Smooth muscle cell (in vitro differentiated cells): ENCODE measurements around the gene CORO7. TPM values are rescaled to one million over a fixed set of nuclear protein-coding genes. Genes with fewer than 3 reads are reported as not detected.

Experiments used
- DNase-seq: peaks from one replicate; lab custom pipeline; 2025; ENCODE audit not compliant: unreplicated experiment; lab: John Stamatoyannopoulos, UW
- H2AFZ ChIP-seq: fragments of 200-600 bp; sonication (generic); 2 replicates; pipeline ENCODE4 v1.6.0; 2016; ENCODE audit warnings: antibody characterized with exemption, low read depth, mild to moderate bottlenecking
- H3F3A ChIP-seq: fragments of 200-600 bp; sonication (generic); 2 replicates; pipeline ENCODE4 v1.6.0; 2017; ENCODE audit warnings: antibody characterized with exemption, low read depth
- H3K27ac ChIP-seq: fragments of 200-600 bp; sonication (generic); 2 replicates; pipeline ENCODE4 v1.5.1; 2016; ENCODE audit warnings: low read depth, mild to moderate bottlenecking
- H3K27me3 ChIP-seq: fragments of 200-600 bp; sonication (generic); 2 replicates; pipeline ENCODE4 v1.6.1; 2016; ENCODE audit warnings: low read depth, mild to moderate bottlenecking
- H3K36me3 ChIP-seq: fragments of 200-600 bp; sonication (generic); 2 replicates; pipeline ENCODE4 v1.5.1; 2016; ENCODE audit warnings: low read depth
- H3K4me1 ChIP-seq: fragments of 200-600 bp; sonication (generic); 2 replicates; pipeline ENCODE4 v1.5.1; 2016; ENCODE audit warnings: low read depth
- H3K4me2 ChIP-seq: fragments of 200-600 bp; sonication (generic); 2 replicates; pipeline ENCODE4 v1.6.0; 2016; ENCODE audit warnings: mild to moderate bottlenecking
- H3K4me3 ChIP-seq: fragments of 200-600 bp; sonication (generic); 2 replicates; pipeline ENCODE4 v1.5.1; 2016; ENCODE audit warnings: mild to moderate bottlenecking
- H3K79me2 ChIP-seq: fragments of 200-600 bp; sonication (generic); 2 replicates; pipeline ENCODE4 v1.6.0; 2016; ENCODE audit warnings: low read depth, mild to moderate bottlenecking
- H3K9ac ChIP-seq: fragments of 200-600 bp; sonication (generic); 2 replicates; pipeline ENCODE4 v1.6.0; 2016; ENCODE audit warnings: low read depth
- H3K9me3 ChIP-seq: fragments of 200-600 bp; sonication (generic); replicated peaks from 2 replicates; pipeline ENCODE4 v1.5.1; 2016; ENCODE audit warnings: low read depth
- H4K20me1 ChIP-seq: fragments of 200-600 bp; sonication (generic); 2 replicates; pipeline ENCODE4 v1.6.0; 2016; ENCODE audit warnings: low read depth
- CTCF ChIP-seq: fragments of 200-600 bp; sonication (generic); IDR thresholded peaks from 2 replicates; pipeline ENCODE4 v1.5.1; 2017; ENCODE audit warnings: borderline replicate concordance, mild to moderate bottlenecking, antibody characterized with exemption; ENCODE audit not compliant: insufficient read depth, poor library complexity, severe bottlenecking
- WGBS: methylation state at CpG from one replicate; pipeline ENCODE4 v1.1.7; 2016; ENCODE audit warnings: low lambda C conversion rate; 5-methylcytosine and 5-hydroxymethylcytosine counted together
- polyA plus RNA-seq: library from polyadenylated mRNA; unstranded; fragments of >200 nt; fragmentation: Nextera tagmentation; extraction: Ambion mirVana; gene quantifications from 2 replicates; pipeline ENCODE4 v1.2.1, GENCODE V29; 2016
- total RNA-seq: library from RNA; depleted of rRNA; stranded (reverse); fragments of >200 nt; gene quantifications from 2 replicates; pipeline ENCODE4 v1.2.3, GENCODE V29; 2014

Gene CORO7
- total and polyA plus RNA-seq, 2 experiments from 2014 or later = 6.7 to 12.7 TPM

- Histone ChIP-seq H3F3A (no peaks in the 10 kb centered on the region), H3K9me3 (no peaks in the 10 kb centered on the region), H3K4me3 (peak within 1 kb of the TSS; percentile 90), H2AFZ (peak within 1 kb of the TSS; percentile 91), H3K79me2 (peaks cover 43% of the 10 kb centered on the region), H3K27ac (peak within 1 kb of the TSS; percentile 63), H3K36me3 (no peaks in the 10 kb centered on the region), H3K27me3 (no peaks in the 10 kb centered on the region), H4K20me1 (peaks cover 42% of the 10 kb centered on the region), H3K4me2 (peak within 1 kb of the TSS; percentile 98), H3K9ac (peak within 1 kb of the TSS; percentile 73), H3K4me1 (peaks cover 43% of the 10 kb centered on the region)
- WGBS = under 1% methylated on average over 18 of the region's 115 CpGs
- peak; percentile 78 for DNase-seq
- no peak for TF ChIP-seq CTCF
These were observed 100.9 kb downstream of the CORO7 start, which contains the start of gene GLIS2 for GRCh38 chr16:4315186-4316107. Gene GLIS2 (plus strand): TSS chr16:4316067. CDS start chr16:4332281, 16,214 bp downstream.

- no peaks in the 10 kb centered on the region for H3K36me3 ChIP-seq
- H2AFZ ChIP-seq = peak overlapping the region; percentile 91
- no peak for DNase-seq
- H3F3A ChIP-seq = peaks cover under 1% of the 10 kb centered on the region
- H3K9me3 ChIP-seq = no peaks in the 10 kb centered on the region
- no peaks in the 10 kb centered on the region for H3K27me3 ChIP-seq
- peaks cover 35% of the 10 kb centered on the region for H3K79me2 ChIP-seq
- peaks cover 34% of the 10 kb centered on the region for H4K20me1 ChIP-seq
- H3K4me3 ChIP-seq = peak overlapping the region; percentile 90
- TF ChIP-seq CTCF = no peak
- H3K27ac ChIP-seq = peak overlapping the region; percentile 63
- 8% methylated on average over 33 of the region's 33 CpGs for WGBS
- peak overlapping the region; percentile 98 for H3K4me2 ChIP-seq
- H3K9ac ChIP-seq = peak overlapping the region; percentile 73
- peaks cover 40% of the 10 kb centered on the region for H3K4me1 ChIP-seq
These were observed 101.7 kb downstream of the CORO7 start for GRCh38 chr16:4314532-4315185.

- 22% methylated on average over 43 of the region's 43 CpGs for WGBS
- peak; percentile 71 for TF ChIP-seq CTCF
These were observed 102.5 kb downstream of the CORO7 start for GRCh38 chr16:4313563-4314531.

More at GRCh38 chr16:4313563-4314531, 102.5 kb downstream of the CORO7 start:
- Histone ChIP-seq H3K4me2 (no peak overlapping the region), H3F3A (peaks cover 8% of the 10 kb centered on the region), H3K4me1 (peaks cover 32% of the 10 kb centered on the region), H3K79me2 (peaks cover 27% of the 10 kb centered on the region), H3K27me3 (no peaks in the 10 kb centered on the region), H3K4me3 (no peak overlapping the region), H3K9ac (no peak overlapping the region), H3K27ac (no peak overlapping the region), H2AFZ (no peak overlapping the region), H4K20me1 (peaks cover 26% of the 10 kb centered on the region), H3K9me3 (no peaks in the 10 kb centered on the region), H3K36me3 (no peaks in the 10 kb centered on the region)
- peak; percentile 20 for DNase-seq
